GM12873 (cell line): ENCODE measurements around the gene MYO16.

Source experiments
- CTCF ChIP-seq: IDR thresholded peaks from 2 replicates; pipeline ENCODE4 v1.5.1; 2012; ENCODE audit warnings: low read depth, mild to moderate bottlenecking, moderate library complexity, low read length, control low read depth; ENCODE audit not compliant: insufficient read depth; ENCODE audit errors: missing control alignments

MYO16 gene

GRCh38 chr13:109254274-109254673, 624.9 kb downstream of the MYO16 start:
- TF ChIP-seq CTCF = no peak

GRCh38 chr13:109255141-109255856, 625.9 kb downstream of the MYO16 start:
- no peak for TF ChIP-seq CTCF

GRCh38 chr13:109256866-109257760, 627.7 kb downstream of the MYO16 start:
- TF ChIP-seq CTCF = no peak
